K562 (cell line): ENCODE data around the gene ANK3. TPM values are rescaled to one million over a fixed set of nuclear protein-coding genes. Genes with fewer than 3 reads are reported as not detected.

ENCODE experiments used
- ATAC-seq: fragments of 200-7000 bp; cut with Tn5 transposase; 3 replicates; pipeline ENCODE4 v1.9.1; 2020; ENCODE audit warnings: moderate library complexity
- BruUV-seq: library from RNA; stranded (reverse); fragments of 400-500 nt; replicated peaks from 2 replicates; lab custom pipeline; 2021; lab: Mats Ljungman, UMichigan
- CTCF ChIA-PET: fragments of 300-600 bp; formaldehyde crosslinking; extraction: SDS; loops from one replicate; lab custom pipeline; 2021; ENCODE audit warnings: low intra/inter-chr PET ratio; lab: Yijun Ruan, JAX
- POLR2A ChIA-PET: fragments of 300-600, 350-650 bp; sonication (Branson Sonifier 250); formaldehyde crosslinking; extraction: SDS; loops from one replicate; lab custom pipeline; 2021; ENCODE audit warnings: antibody characterized with exemption, inconsistent platforms; lab: Yijun Ruan, JAX
- DNase-seq, 4 experiments: peaks; one replicate each; pipeline versions ENCODE4 v3.0.0 to v3.0.0-alpha.2; 2011 to 2018; ENCODE audit warnings: low spot score in 3 of 4, mixed read lengths in 3 of 4; ENCODE audit errors: extremely low read depth in 1 of 4
- FAIRE-seq: peaks from 2 replicates; lab custom pipeline; 2011; peaks lifted over from hg19 to GRCh38; lab: Jason Lieb, UNC
- H2AFZ ChIP-seq: 2 replicates; pipeline ENCODE4 v1.6.0; 2011; ENCODE audit warnings: low read depth, low read length, control low read depth, inconsistent platforms
- H3K27ac ChIP-seq: fragments of 200-600 bp; 3 replicates; pipeline ENCODE4 v1.8.0; 2011; ENCODE audit warnings: low read depth, mild to moderate bottlenecking, control low read depth, inconsistent platforms, low read length, moderate library complexity, mixed read lengths; ENCODE audit errors: extremely low read depth
- H3K27me3 ChIP-seq, 2 experiments: fragments of 300-600 bp in 1 of 2; 2 replicates in 1 of 2; 3 replicates in 1 of 2; pipeline versions ENCODE4 v1.6.0 to v1.8.0; 2011; ENCODE audit warnings: inconsistent platforms in 2 of 2, low read length in 2 of 2, mild to moderate bottlenecking in 1 of 2, mixed read lengths in 1 of 2, moderate library complexity in 1 of 2; ENCODE audit not compliant: control insufficient read depth in 2 of 2, insufficient read depth in 2 of 2
- H3K36me3 ChIP-seq: fragments of 300-600 bp; 3 replicates; pipeline ENCODE4 v1.8.0; 2011; ENCODE audit warnings: mild to moderate bottlenecking, low read length, inconsistent platforms; ENCODE audit not compliant: control insufficient read depth, insufficient read depth
- H3K4me1 ChIP-seq, 2 experiments: fragments of 200-600 bp in 1 of 2; replicated peaks in 1 of 2; 2 replicates in 1 of 2; 3 replicates in 1 of 2; pipeline versions ENCODE4 v1.5.1 to v1.8.0; 2011; ENCODE audit warnings: inconsistent platforms in 2 of 2, low read length in 2 of 2, mild to moderate bottlenecking in 1 of 2, mixed read lengths in 1 of 2, moderate library complexity in 1 of 2; ENCODE audit not compliant: control insufficient read depth in 2 of 2, insufficient read depth in 2 of 2
- H3K4me2 ChIP-seq: 2 replicates; pipeline ENCODE4 v1.6.1; 2011; ENCODE audit warnings: low read length, control low read depth, inconsistent platforms, mixed read lengths; ENCODE audit not compliant: insufficient read depth
- H3K4me3 ChIP-seq: fragments of 200-600 bp; sonication (generic), shearing (Covaris generic); 2 replicates; pipeline ENCODE4 v1.5.1; 2016; ENCODE audit warnings: control low read depth, inconsistent platforms
- H3K79me2 ChIP-seq: fragments of 200-600 bp; 3 replicates; pipeline ENCODE4 v1.8.0; 2011; ENCODE audit warnings: low read length, inconsistent platforms; ENCODE audit not compliant: control insufficient read depth, insufficient read depth
- H3K9ac ChIP-seq, 2 experiments: 2 replicates each; pipeline versions ENCODE4 v1.6.0 to v1.6.1; 2011; ENCODE audit warnings: low read depth in 2 of 2, low read length in 2 of 2, control low read depth in 1 of 2, inconsistent platforms in 1 of 2, mild to moderate bottlenecking in 1 of 2, mixed read lengths in 1 of 2; ENCODE audit not compliant: insufficient read depth in 1 of 2
- H3K9me1 ChIP-seq: one replicate; pipeline ENCODE4 v1.6.0; 2011; ENCODE audit warnings: inconsistent platforms, mild to moderate bottlenecking, low read length, moderate library complexity; ENCODE audit not compliant: control insufficient read depth, insufficient read depth
- H3K9me3 ChIP-seq: replicated peaks from 2 replicates; pipeline ENCODE4 v1.5.1; 2011; ENCODE audit warnings: low read depth, low read length, inconsistent platforms; ENCODE audit not compliant: control insufficient read depth, insufficient read depth
- H4K20me1 ChIP-seq: replicated peaks from 2 replicates; pipeline ENCODE4 v1.6.1; 2011; ENCODE audit warnings: low read length, inconsistent platforms, mixed read lengths; ENCODE audit not compliant: control insufficient read depth, insufficient read depth
- FOXP1 ChIP-seq: sonication (generic); formaldehyde crosslinking; IDR thresholded peaks from 2 replicates; pipeline ENCODE4 v1.8.0; 2022; ENCODE audit warnings: mild to moderate bottlenecking, missing genetic modification reagents
- GTF2B ChIP-seq: IDR thresholded peaks from 2 replicates; pipeline ENCODE4 v1.6.1; 2011; ENCODE audit not compliant: insufficient read length; ENCODE audit errors: extremely low read depth
- ILK ChIP-seq: fragments of 450-650 bp; IDR thresholded peaks from 2 replicates; pipeline ENCODE4 v1.6.1; 2016; ENCODE audit warnings: missing genetic modification characterization, low read depth, mild to moderate bottlenecking, missing compliant biosample characterization, moderate library complexity, borderline replicate concordance
- NONO ChIP-seq, 2 experiments: fragments of 200-400 bp in 1 of 2; fragments of 450-650 bp in 1 of 2; formaldehyde crosslinking in 1 of 2; IDR thresholded peaks; 2 replicates each; pipeline ENCODE4 v1.6.1; 2017; ENCODE audit warnings: low read depth in 2 of 2, mild to moderate bottlenecking in 2 of 2, moderate library complexity in 2 of 2, low read length in 1 of 2
- RCOR1 ChIP-seq, 2 experiments: IDR thresholded peaks; 2 replicates each; pipeline ENCODE4 v1.6.1; 2012; ENCODE audit warnings: low read depth in 2 of 2, low read length in 2 of 2, borderline replicate concordance in 1 of 2, improper control_type of control experiment in 1 of 2
- SIN3B ChIP-seq: fragments of 450-650 bp; IDR thresholded peaks from 2 replicates; pipeline ENCODE4 v1.6.1; 2017; ENCODE audit warnings: low read depth, mild to moderate bottlenecking, moderate library complexity
- SMAD2 ChIP-seq: fragments of 150-350 bp; IDR thresholded peaks from 2 replicates; pipeline ENCODE4 v1.6.1; 2014; ENCODE audit warnings: low read depth, mild to moderate bottlenecking, low read length
- TAF15 ChIP-seq: fragments of 200-400 bp; formaldehyde crosslinking; IDR thresholded peaks from 2 replicates; pipeline ENCODE4 v1.6.1; 2017; ENCODE audit warnings: mild to moderate bottlenecking, low read depth, low read length, moderate library complexity
- TGIF2 ChIP-seq: sonication (generic); formaldehyde crosslinking; IDR thresholded peaks from 2 replicates; pipeline ENCODE4 v1.8.1; 2022; ENCODE audit warnings: mild to moderate bottlenecking, missing genetic modification reagents, moderate library complexity
- U2AF2 ChIP-seq: fragments of 200-400 bp; formaldehyde crosslinking; optimal IDR thresholded peaks from 2 replicates; pipeline ENCODE3; 2017; ENCODE audit warnings: low read depth, mild to moderate bottlenecking, low read length
- XRCC5 ChIP-seq: fragments of 200-400 bp; formaldehyde crosslinking; IDR thresholded peaks from 2 replicates; pipeline ENCODE4 v1.6.1; 2017; ENCODE audit warnings: low read depth, mild to moderate bottlenecking, low read length
- ZBTB1 ChIP-seq: sonication (generic); formaldehyde crosslinking; IDR thresholded peaks from 2 replicates; pipeline ENCODE4 v1.8.1; 2023; ENCODE audit warnings: missing genetic modification reagents, low read depth, mild to moderate bottlenecking, borderline replicate concordance
- ZNF57 ChIP-seq: fragments of 450-650 bp; formaldehyde crosslinking; IDR thresholded peaks from 2 replicates; pipeline ENCODE4 v1.4.0; 2020; ENCODE audit warnings: mild to moderate bottlenecking, moderate library complexity
- WGBS: fragments of 100-300 bp; shearing (Covaris generic); methylation state at CpG from one replicate; pipeline ENCODE4 v1.1.6; 2016; ENCODE audit warnings: low coverage, mixed read lengths; ENCODE audit not compliant: insufficient coverage; ENCODE audit errors: missing lambda C conversion rate; 5-methylcytosine and 5-hydroxymethylcytosine counted together
- in situ Hi-C: fragments of 300-500 bp; cut with MboI; formaldehyde crosslinking; loops from 4 replicates; pipeline ENCODE4 v1.15.0; 2018; ENCODE audit warnings: inconsistent platforms, mixed read lengths
- intact Hi-C: fragments of 100-400 bp; cut with micrococcal nuclease; formaldehyde crosslinking; loops from 2 replicates; pipeline ENCODE4 v1.14.2; 2022
- polyA plus RNA-seq, 8 experiments: library from polyadenylated mRNA; depleted of rRNA in 4 of 8; stranded (reverse) in 5 of 8; unstranded in 3 of 8; fragments of >200 nt; fragmentation: Nextera tagmentation in 2 of 8; fragmentation: Illumina TruSeq in 1 of 8; extraction: Ambion mirVana in 2 of 8; extraction: Trizol in 1 of 8; gene quantifications; 2 replicates each; pipeline versions ENCODE4 v1.2.1 to v1.2.3, GENCODE V29; 2011 to 2014; ENCODE audit warnings: inconsistent platforms in 1 of 8, missing spikeins in 1 of 8
- total RNA-seq, 7 experiments: library from RNA; depleted of rRNA in 6 of 7; stranded (reverse); fragments of >200 nt in 6 of 7; fragmentation: Illumina TruSeq in 2 of 7; extraction: Trizol in 2 of 7; gene quantifications; 2 replicates each; pipeline versions ENCODE4 v1.2.1 to v1.2.3, GENCODE V29; 2011 to 2021; ENCODE audit warnings: low replicate concordance in 1 of 7
- TF ChIP-seq, protein P1 (sequence below): fragments of 250-450 bp; sonication (Bioruptor Pico); IDR thresholded peaks from 2 replicates; pipeline ENCODE4 v1.5.1; 2021; ENCODE audit warnings: mild to moderate bottlenecking

Gene ANK3
- total and polyA plus RNA-seq, 9 of the 15 experiments (the other 6 are each of a cell fraction or from before 2014, with no cell fraction given) = 10.0 to 32.3 (median 17.9) TPM

DNA sequence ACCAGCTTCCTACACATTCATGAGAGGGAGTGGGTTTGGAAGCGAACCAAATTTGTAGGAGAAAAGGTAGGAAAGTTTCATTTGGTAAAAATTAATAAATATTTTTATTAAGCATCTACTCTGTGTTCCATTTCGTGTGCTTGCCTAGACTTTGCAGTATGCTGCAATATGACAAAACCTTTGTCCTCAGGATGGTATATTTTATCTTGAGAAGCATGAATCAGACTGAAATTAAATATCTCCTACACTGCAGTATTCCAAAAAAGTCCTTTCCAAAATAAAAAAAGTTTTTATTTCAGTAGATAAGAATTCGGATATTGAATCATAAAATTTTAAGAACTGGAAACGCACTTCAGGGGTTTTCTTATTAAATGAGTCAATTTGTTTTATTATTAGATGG is 47.7 kb downstream of the ANK3 start:
- no peaks in the 10 kb centered on the region for H3K9me3 ChIP-seq
- DNase-seq (no peak), ATAC-seq (no peak), FAIRE-seq (no peak)
- H3K27me3 ChIP-seq = no peaks in the 10 kb centered on the region; a peak in 1 of 5 replicates
- H3K4me2 ChIP-seq = no peak overlapping the region
- in situ Hi-C loops = no loop called here
- POLR2A ChIA-PET = interaction anchor here (1.0 kb wide), 1 partner anchor 10 kb away, joined by 4 read pairs; no protein-coding TSS in a partner anchor
- CTCF ChIA-PET = no interaction called here
- WGBS = 21% methylated on average over 4 of the region's 4 CpGs
- no peak for TF ChIP-seq XRCC5
- TF ChIP-seq, protein P1, sequence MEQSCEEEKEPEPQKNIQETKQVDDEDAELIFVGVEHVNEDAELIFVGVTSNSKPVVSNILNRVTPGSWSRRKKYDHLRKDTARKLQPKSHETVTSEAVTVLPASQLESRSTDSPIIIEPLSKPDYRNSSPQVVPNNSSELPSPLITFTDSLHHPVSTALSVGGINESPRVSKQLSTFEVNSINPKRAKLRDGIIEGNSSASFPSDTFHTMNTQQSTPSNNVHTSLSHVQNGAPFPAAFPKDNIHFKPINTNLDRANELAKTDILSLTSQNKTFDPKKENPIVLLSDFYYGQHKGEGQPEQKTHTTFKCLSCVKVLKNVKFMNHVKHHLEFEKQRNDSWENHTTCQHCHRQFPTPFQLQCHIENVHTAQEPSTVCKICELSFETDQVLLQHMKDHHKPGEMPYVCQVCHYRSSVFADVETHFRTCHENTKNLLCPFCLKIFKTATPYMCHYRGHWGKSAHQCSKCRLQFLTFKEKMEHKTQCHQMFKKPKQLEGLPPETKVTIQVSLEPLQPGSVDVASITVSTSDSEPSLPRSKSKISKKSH = no peak
- TF ChIP-seq TAF15 = no peak
- no peak for TF ChIP-seq FOXP1 (CRISPR knock-in tag)
- no peak for TF ChIP-seq SIN3B
- TF ChIP-seq ZBTB1 (CRISPR knock-in tag) = no peak
- no peak for TF ChIP-seq GTF2B
- no peak for TF ChIP-seq RCOR1 (IDR thresholded peaks at IDR 0.05; ENCODE audit: borderline replicate concordance in 1 of 2, low read depth in 2 of 2, low read length in 2 of 2)
- no peak for TF ChIP-seq TGIF2 (CRISPR knock-in tag)
- TF ChIP-seq U2AF2 = no peak
- TF ChIP-seq ILK (tag) = no peak
- no peak for TF ChIP-seq NONO (IDR thresholded peaks at IDR 0.05; ENCODE audit: low read depth in 2 of 2, low read length in 1 of 2)
- TF ChIP-seq SMAD2 = no peak
- TF ChIP-seq ZNF57 (CRISPR knock-in tag) = no peak
- TF ChIP-seq, all 486 proteins: peak for 0
- intact Hi-C loops = no loop called here
- no TSS peak for BruUV-seq
- H4K20me1 ChIP-seq = no peaks in the 10 kb centered on the region
- H3K4me1 ChIP-seq = no peaks in the 10 kb centered on the region
- H3K79me2 ChIP-seq = no peaks in the 10 kb centered on the region
- H3K36me3 ChIP-seq = no peaks in the 10 kb centered on the region
- no peak overlapping the region for H3K27ac ChIP-seq
- H3K9ac ChIP-seq = no peak overlapping the region
- no peak overlapping the region for H2AFZ ChIP-seq
- H3K9me1 ChIP-seq = no peaks in the 10 kb centered on the region
- H3K4me3 ChIP-seq = no peak overlapping the region
